ENCODE results near the gene COX10.

DNA sequence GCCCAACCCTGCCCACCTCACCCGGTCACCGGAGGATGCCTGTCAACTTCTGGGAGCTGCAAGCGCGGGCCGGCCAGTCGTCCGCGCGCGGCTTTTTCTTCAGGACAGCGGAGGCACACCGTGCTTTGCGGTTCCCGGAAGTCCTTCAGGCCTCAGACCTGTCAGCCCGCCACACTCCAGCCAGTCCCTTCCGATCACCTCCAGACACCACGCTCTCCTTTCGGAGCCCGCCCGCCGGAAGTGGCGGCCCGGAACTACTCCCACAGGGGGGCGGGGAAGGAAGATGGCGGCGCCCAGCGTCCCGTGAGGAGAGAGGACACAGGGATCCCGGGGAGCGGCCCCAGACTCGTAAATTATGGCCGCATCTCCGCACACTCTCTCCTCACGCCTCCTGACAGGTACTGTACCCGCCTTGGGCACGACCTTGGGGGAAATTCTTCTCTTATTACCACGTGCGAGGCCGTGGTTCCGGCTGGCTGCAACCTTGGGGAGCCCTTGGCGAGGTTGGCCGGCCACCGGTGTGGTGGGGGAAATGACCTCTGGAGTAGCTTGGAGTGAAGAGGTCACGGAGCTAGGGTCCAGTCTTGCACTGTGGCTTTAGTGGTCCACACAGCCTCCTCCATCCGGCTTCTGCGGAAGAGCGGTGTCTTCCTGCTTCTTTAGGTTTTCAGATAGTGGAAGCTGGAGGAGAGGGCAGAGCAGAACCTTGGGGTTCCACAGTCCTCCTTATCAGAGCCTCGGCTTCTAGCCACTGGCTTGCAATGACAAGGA lies at the start of gene COX10:
- TF ChIP-seq, protein P1, sequence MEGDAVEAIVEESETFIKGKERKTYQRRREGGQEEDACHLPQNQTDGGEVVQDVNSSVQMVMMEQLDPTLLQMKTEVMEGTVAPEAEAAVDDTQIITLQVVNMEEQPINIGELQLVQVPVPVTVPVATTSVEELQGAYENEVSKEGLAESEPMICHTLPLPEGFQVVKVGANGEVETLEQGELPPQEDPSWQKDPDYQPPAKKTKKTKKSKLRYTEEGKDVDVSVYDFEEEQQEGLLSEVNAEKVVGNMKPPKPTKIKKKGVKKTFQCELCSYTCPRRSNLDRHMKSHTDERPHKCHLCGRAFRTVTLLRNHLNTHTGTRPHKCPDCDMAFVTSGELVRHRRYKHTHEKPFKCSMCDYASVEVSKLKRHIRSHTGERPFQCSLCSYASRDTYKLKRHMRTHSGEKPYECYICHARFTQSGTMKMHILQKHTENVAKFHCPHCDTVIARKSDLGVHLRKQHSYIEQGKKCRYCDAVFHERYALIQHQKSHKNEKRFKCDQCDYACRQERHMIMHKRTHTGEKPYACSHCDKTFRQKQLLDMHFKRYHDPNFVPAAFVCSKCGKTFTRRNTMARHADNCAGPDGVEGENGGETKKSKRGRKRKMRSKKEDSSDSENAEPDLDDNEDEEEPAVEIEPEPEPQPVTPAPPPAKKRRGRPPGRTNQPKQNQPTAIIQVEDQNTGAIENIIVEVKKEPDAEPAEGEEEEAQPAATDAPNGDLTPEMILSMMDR (IDR thresholded peaks at IDR 0.05; ENCODE audit: low read depth, low read length) = no peak
- TF ChIP-seq EZH2phosphoT487 (IDR thresholded peaks at IDR 0.05; ENCODE audit: low read depth) = no peak

Measured in OCI-LY3 (cell line).